ENCODE data around the gene CTNNBL1. TPM values are rescaled to one million over a fixed set of nuclear protein-coding genes. Genes with fewer than 3 reads are reported as not detected.

Gene CTNNBL1
- total RNA-seq, 1 donor from 2014 or later: 67.0 TPM

DNA sequence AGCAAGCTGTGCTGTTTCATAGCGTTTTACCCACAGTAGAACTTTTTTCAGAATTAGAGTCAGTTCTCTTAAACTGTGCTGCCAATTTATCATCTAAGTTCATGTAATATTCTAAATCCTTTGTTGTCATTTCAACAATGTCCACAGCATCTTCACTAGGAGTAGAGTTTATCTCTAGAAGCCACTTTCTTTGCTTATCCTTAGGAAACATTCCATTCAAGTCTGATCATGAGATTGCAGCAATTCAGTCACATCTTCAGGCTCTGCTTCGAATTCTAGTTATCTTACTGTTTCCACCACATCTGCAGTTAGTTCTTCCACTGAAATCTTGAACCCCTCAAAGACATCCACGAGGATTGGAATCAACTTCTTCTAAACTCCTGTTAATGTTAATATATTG is 12.5 kb downstream of the CTNNBL1 start:
- Histone ChIP-seq H3K36me3 (ENCODE audit: insufficient read depth, low read length) (no peaks in the 10 kb centered on the region), H3K9ac (ENCODE audit: low read length) (no peak overlapping the region), H4K20me1 (ENCODE audit: insufficient read depth, low read length) (peaks cover 74% of the 10 kb centered on the region), H3K79me2 (ENCODE audit: insufficient read depth, low read length) (peaks cover 81% of the 10 kb centered on the region), H2AFZ (ENCODE audit: low read depth, low read length) (no peak overlapping the region), H3K27ac (ENCODE audit: low read depth, low read length) (no peak overlapping the region), H3K4me2 (ENCODE audit: low read length) (no peak overlapping the region), H3K9me3 (ENCODE audit: insufficient read depth, low read depth, low read length) (no peaks in the 10 kb centered on the region), H3K27me3 (ENCODE audit: insufficient read depth, low read length) (no peaks in the 10 kb centered on the region), H3K4me1 (ENCODE audit: insufficient read depth, low read length) (no peaks in the 10 kb centered on the region), H3K4me3 (ENCODE audit: insufficient read depth, low read depth, low read length) (no peak overlapping the region)
- DNase-seq (ENCODE audit: low read depth) (no peak), FAIRE-seq (no peak)
- no peak overlapping the region for H3K4me3 Mint-ChIP-seq (ENCODE audit: unreplicated experiment)
- H3K9me3 Mint-ChIP-seq (ENCODE audit: unreplicated experiment): peaks cover 2% of the 10 kb centered on the region
- H3K27ac Mint-ChIP-seq (ENCODE audit: unreplicated experiment): no peak overlapping the region
- TF ChIP-seq, protein P1, sequence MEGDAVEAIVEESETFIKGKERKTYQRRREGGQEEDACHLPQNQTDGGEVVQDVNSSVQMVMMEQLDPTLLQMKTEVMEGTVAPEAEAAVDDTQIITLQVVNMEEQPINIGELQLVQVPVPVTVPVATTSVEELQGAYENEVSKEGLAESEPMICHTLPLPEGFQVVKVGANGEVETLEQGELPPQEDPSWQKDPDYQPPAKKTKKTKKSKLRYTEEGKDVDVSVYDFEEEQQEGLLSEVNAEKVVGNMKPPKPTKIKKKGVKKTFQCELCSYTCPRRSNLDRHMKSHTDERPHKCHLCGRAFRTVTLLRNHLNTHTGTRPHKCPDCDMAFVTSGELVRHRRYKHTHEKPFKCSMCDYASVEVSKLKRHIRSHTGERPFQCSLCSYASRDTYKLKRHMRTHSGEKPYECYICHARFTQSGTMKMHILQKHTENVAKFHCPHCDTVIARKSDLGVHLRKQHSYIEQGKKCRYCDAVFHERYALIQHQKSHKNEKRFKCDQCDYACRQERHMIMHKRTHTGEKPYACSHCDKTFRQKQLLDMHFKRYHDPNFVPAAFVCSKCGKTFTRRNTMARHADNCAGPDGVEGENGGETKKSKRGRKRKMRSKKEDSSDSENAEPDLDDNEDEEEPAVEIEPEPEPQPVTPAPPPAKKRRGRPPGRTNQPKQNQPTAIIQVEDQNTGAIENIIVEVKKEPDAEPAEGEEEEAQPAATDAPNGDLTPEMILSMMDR (IDR thresholded peaks at IDR 0.05; ENCODE audit: insufficient read depth, low read depth, low read length): no peak
- no peak for TF ChIP-seq EZH2 (IDR thresholded peaks at IDR 0.05; ENCODE audit: insufficient read depth, low read length)
- no peaks in the 10 kb centered on the region for H3K4me1 Mint-ChIP-seq (ENCODE audit: low read depth, unreplicated experiment)
- H3K27me3 Mint-ChIP-seq (ENCODE audit: low read depth, unreplicated experiment): no peaks in the 10 kb centered on the region
- peaks cover 19% of the 10 kb centered on the region for H3K36me3 Mint-ChIP-seq (ENCODE audit: low read depth, unreplicated experiment)

DNA sequence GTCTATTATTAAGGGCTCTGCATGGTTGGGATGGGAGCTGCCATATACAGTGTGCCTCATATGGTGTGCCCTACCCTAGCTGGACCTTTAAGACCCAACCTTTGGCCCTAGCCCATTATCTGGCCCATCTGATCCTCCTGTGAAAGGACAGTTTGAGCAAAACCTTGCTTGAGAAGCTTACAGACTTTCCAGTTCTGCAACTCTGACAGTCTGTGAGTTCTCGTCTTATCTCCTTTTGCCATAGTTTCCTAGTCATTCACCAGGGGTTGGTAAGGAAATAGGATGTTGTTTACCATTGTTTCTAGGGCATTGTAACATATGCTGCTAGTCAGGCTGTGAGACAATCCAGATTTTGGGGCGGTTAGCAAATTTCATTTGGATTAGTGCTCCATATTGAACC is 17.2 kb downstream of the CTNNBL1 start:
- H4K20me1 ChIP-seq (ENCODE audit: insufficient read depth, low read length): peaks cover 79% of the 10 kb centered on the region

More for the DNA sequence above, 17.2 kb downstream of the CTNNBL1 start:
- Histone ChIP-seq H3K9me3 (ENCODE audit: insufficient read depth, low read depth, low read length) (no peaks in the 10 kb centered on the region), H3K4me1 (ENCODE audit: insufficient read depth, low read length) (no peaks in the 10 kb centered on the region), H3K4me3 (ENCODE audit: insufficient read depth, low read depth, low read length) (no peak overlapping the region), H3K36me3 (ENCODE audit: insufficient read depth, low read length) (no peaks in the 10 kb centered on the region), H3K9ac (ENCODE audit: low read length) (no peak overlapping the region), H3K27ac (ENCODE audit: low read depth, low read length) (no peak overlapping the region), H3K4me2 (ENCODE audit: low read length) (no peak overlapping the region), H2AFZ (ENCODE audit: low read depth, low read length) (no peak overlapping the region), H3K79me2 (ENCODE audit: insufficient read depth, low read length) (peaks cover 60% of the 10 kb centered on the region), H3K27me3 (ENCODE audit: insufficient read depth, low read length) (no peaks in the 10 kb centered on the region)
- Mint-ChIP-seq H3K4me1 (ENCODE audit: low read depth, unreplicated experiment) (peaks cover 17% of the 10 kb centered on the region), H3K27me3 (ENCODE audit: low read depth, unreplicated experiment) (no peaks in the 10 kb centered on the region), H3K36me3 (ENCODE audit: low read depth, unreplicated experiment) (peaks cover 26% of the 10 kb centered on the region), H3K27ac (ENCODE audit: unreplicated experiment) (no peak overlapping the region), H3K9me3 (ENCODE audit: unreplicated experiment) (peaks cover 2% of the 10 kb centered on the region), H3K4me3 (ENCODE audit: unreplicated experiment) (no peak overlapping the region)
- TF ChIP-seq EZH2 (IDR thresholded peaks at IDR 0.05; ENCODE audit: insufficient read depth, low read length): no peak
- TF ChIP-seq, protein P1 (IDR thresholded peaks at IDR 0.05; ENCODE audit: insufficient read depth, low read depth, low read length): no peak
- DNase-seq (ENCODE audit: low read depth) (no peak), FAIRE-seq (no peak)
